ENCODE data around the gene NARF.
"Not testable (repeated sequence)": the region's sequence is repeated elsewhere in the genome, so short reads cannot be mapped to it uniquely, and the experiment has no call there.

Gene NARF

GRCh38 chr17:82446124-82446523 is 12.4 kb upstream of the NARF start:
- DNase-seq (ENCODE audit: low read depth in 3 of 3) = no peak

DNA sequence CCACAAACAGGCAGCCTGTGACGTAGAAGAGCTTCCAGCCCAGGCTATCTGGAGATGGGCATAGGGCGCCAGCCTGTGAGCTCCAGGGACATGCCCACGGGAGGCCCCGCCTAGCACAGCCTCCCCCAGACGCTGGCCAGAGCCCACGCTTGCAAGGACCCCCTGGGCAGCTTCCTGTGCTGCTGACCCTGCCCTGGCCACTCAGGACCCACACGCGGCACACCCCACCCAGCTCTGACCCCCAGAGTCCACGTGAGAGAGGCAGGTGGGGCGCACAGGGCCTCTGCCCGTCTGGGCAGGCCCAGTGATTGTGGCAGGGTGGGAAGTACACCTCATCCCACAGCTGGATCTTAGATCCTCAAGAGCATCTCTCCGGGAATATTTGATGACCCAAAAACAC is 11.9 kb upstream of the NARF start:
- no peak for DNase-seq (ENCODE audit: low read depth in 3 of 3)

- no peak for DNase-seq (ENCODE audit: low read depth in 3 of 3)
Observed at GRCh38 chr17:82447876-82448275, 10.7 kb upstream of the NARF start.

DNA sequence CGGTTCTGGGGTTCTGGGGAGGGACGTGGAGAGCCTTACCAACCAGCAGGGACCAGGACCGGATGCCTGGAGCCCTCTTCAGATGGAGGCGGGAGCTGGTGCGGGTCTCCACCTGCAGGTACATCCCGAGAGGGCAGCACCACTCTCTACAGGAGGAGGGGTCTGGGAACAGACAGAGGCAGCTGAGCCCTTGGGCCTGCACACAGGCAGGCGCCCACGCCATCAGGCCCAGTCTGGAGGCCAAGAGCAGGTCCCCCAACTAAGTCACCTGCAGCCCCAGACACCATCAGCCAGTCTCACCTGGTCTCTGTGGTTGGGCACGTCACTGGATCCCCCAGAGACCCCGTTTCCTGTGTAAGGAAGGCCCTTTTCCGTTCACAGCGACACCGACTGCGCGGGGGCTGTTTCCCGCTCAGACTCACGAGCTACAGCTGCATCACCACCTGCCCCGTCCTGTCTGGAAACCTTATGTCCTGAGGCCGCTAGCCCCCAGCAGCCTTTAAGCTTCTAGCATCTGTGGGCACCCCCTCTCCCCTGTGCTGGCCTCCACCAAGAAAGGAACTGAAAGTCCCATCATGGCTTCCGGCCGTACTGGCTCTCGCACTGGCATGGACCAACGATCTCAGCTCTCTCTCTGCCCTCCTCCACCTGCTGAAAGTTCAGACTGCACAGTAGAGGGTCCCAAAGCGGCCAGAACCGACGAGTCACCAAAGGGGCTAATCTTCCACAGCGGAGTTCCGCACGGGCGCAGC is 9.2 kb upstream of the NARF start:
- DNase-seq (ENCODE audit: low read depth in 3 of 3) = peak; percentile 41 to 61 (median 56)

- peak; percentile 7 to 26 (median 25) for DNase-seq (ENCODE audit: low read depth in 3 of 3)
Observed at GRCh38 chr17:82449883-82450356, 8.6 kb upstream of the NARF start.

DNA sequence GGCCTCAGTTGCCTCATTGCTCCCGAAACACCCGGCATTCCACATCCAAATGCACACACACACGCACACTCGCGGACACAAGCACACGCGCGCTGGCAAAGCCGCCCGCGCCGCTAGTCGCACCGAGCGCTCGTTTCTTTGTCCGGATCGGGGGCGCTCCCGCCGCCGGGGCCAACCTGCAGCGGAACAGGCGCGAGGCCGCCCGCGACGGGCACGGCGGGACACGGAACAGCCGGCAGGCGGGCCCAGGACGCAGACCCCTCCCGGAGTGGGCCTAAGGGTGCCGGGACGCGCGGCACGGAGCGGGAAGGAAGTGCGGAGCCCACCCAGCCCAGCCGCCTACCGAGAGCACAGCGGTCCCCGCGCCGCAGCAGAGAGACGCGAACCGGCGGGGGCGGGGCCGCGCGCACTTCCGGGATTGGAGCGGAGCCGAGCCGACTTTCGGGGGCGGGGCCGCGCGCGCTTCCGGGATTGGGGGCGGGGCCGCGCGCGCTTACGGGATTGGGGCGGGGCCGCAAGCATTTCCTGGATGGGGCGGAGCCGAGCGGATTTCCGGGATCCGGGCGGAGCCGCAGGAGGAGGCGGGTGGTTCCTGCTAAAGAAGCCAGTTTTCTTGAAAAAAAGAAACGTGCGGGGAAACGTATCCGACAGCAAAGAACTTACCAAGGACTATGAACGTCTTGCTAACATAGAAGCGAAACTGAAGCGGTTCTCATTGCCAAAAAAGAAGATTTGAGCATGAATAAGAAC is 8.0 kb upstream of the NARF start, which contains the start of gene CYBC1:
Gene CYBC1 (minus strand): TSS at position 396 of the 750 bp plus-strand sequence. CDS start 1,498 bp downstream, outside the sequence.
- peak; percentile 94 to 96 (median 94) for DNase-seq (ENCODE audit: low read depth in 3 of 3)

GRCh38 chr17:82452162-82452561 is 6.4 kb upstream of the NARF start:
- no peak for DNase-seq (ENCODE audit: low read depth in 3 of 3)

GRCh38 chr17:82453151-82453550 is 5.4 kb upstream of the NARF start:
- not testable (repeated sequence) for DNase-seq (ENCODE audit: low read depth in 3 of 3)

- not testable (repeated sequence) for DNase-seq (ENCODE audit: low read depth in 3 of 3)
Observed at GRCh38 chr17:82453706-82454105, 4.8 kb upstream of the NARF start.

GRCh38 chr17:82457073-82457928 is 1.2 kb upstream of the NARF start:
- no peak for DNase-seq (ENCODE audit: low read depth in 3 of 3)

GRCh38 chr17:82457929-82458178 is 687 bp upstream of the NARF start:
- DNase-seq (ENCODE audit: low read depth in 3 of 3) = no peak

GRCh38 chr17:82458885-82459424 is 414 bp downstream of the NARF start:
- DNase-seq (ENCODE audit: low read depth in 3 of 3) = peak in 1 of 3 experiments; percentile 15

- DNase-seq (ENCODE audit: low read depth in 3 of 3) = not testable (repeated sequence)
Observed at GRCh38 chr17:82459936-82460335, 1.4 kb downstream of the NARF start.

DNA sequence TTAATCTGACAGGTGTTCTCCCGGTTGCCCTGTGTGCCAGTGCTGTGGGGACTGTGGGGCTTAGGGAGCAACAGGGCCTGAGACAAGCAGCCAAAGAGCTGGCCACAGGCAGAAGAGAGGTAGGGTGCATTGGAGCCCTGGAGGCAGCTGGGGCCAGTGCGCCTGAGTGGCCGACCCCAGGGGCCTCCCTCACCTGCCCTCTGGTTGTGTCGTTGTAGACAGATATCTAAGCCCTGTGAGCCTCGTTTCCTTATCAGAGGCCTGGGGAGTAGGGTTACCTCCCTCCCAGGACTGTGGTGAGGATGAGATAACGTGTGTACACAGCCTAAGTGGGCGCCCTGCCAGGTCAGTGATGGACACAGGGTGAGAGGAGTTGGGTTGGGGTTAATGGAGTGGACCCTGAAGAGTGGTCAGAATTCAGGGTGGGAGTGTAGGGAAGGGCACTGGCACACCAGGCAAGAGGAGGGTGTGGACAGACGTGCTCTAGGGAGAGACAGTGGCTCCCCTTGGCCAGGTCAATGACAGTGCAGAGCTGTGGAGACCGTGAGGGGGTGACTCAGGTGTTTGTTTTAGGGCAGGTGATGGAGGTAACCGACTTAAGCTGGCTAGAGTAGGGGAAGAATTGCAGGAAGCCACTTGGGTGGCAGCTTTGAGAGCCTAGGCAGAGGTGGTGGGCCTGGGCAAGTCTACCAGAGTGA is 3.4 kb downstream of the NARF start:
- DNase-seq (ENCODE audit: low read depth in 3 of 3) = no peak

DNA sequence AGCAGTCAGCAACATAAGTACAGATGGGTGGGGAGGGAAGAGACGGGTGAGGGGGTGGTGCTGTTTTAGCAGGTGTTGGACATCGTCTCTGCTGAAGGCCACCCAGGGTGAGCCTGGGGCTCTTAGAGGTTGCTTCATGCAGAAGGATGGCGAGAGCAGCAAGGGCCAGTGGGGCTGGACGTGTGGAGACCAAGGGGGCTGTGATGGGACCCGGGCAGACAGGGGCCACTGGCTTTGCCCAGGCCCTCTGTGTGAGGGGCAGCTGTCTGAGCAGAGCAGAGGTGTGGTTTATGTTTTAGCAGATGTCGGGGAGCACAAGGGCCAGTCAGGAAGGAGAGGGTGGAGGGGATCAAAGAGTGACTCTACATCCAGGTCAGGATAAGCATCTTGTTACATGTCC is 4.8 kb downstream of the NARF start:
- no peak for DNase-seq (ENCODE audit: low read depth in 3 of 3)

GRCh38 chr17:82463925-82464566 is 5.5 kb downstream of the NARF start:
- DNase-seq (ENCODE audit: low read depth in 3 of 3) = no peak

- DNase-seq (ENCODE audit: low read depth in 3 of 3) = no peak
Observed at GRCh38 chr17:82464567-82464929, 6.0 kb downstream of the NARF start.

DNA sequence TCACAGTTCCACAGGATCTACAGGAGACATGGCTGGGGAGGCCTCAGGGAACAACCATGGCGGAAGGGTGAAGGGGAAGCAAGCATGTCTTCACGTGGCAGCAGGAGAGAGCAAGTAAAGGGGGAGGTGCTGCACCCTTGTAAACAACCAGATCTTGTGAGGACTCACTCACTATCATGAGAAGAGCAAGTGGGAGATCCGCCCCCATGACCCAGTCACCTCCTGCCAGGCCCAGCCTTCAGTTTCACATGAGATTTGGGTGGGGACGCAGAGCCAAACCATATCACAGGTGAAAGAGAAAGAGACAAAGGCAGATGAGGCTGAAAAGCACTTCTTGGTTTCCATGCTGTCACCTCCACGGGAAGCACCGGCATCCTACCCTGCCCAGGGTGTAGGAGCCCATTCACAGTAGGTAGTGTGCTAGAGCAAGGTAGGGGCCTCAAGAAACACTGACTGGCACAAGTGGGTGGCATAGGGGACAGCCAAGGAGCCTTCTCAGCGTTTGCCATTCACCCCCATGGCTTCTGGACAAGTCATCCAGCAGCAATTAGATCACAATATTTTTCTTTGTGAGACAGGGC is 6.6 kb downstream of the NARF start:
- no peak for DNase-seq (ENCODE audit: low read depth in 3 of 3)

DNA sequence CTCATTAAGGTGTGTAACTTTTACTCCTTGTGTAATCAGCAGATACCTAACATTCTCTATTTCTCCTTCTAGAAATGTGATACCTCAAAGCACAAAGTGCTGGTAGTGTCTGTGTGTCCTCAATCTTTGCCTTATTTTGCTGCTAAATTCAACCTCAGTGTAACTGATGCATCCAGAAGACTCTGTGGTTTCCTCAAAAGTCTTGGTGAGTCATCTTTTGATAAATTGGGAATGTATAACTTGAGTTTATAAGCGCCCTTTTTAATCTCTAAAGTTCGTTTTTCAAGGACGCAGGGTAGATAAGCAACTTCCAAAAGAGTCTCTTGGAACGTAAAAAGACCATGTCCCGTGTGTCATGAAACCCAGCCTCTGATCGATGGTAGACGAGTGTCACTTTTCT is 10.2 kb downstream of the NARF start:
- DNase-seq (ENCODE audit: low read depth in 3 of 3) = no peak

GRCh38 chr17:82470065-82470464 is 11.5 kb downstream of the NARF start:
- DNase-seq (ENCODE audit: low read depth in 3 of 3) = no peak

Data from stimulated activated CD4-positive, alpha-beta T cell treated with anti-CD3 and anti-CD28 coated beads, TNF-alpha, amount 100 ng/mL, for 4 hours (primary cell).